Endothelial cell of umbilical vein (primary cell): ENCODE measurements around the gene SLC22A23. TPM values are rescaled to one million over a fixed set of nuclear protein-coding genes. Genes with fewer than 3 reads are reported as not detected.

ENCODE experiments used
- BruUV-seq: library from RNA; stranded (reverse); fragments of 400-500 nt; replicated peaks from 2 replicates; lab custom pipeline; 2021; lab: Mats Ljungman, UMichigan
- CTCF ChIA-PET: fragments of 300-600, 350-600 bp; sonication (Branson Sonifier 250); formaldehyde crosslinking; loops from one replicate; lab custom pipeline; 2021; ENCODE audit warnings: antibody characterized with exemption, inconsistent platforms; lab: Charles Lee
- POLR2A ChIA-PET: fragments of 300-600, 350-600 bp; sonication (Branson Sonifier 250); formaldehyde crosslinking; loops from one replicate; lab custom pipeline; 2021; ENCODE audit warnings: antibody characterized with exemption, inconsistent platforms; lab: Charles Lee
- DNase-seq: peaks from one replicate; pipeline ENCODE4 v3.0.0-alpha.2; 2011; ENCODE audit warnings: low read depth, low spot score
- FAIRE-seq: peaks from 2 replicates; lab custom pipeline; 2011; peaks lifted over from hg19 to GRCh38; lab: Jason Lieb, UNC
- H2AFZ ChIP-seq: 2 replicates; pipeline ENCODE4 v1.6.0; 2012; ENCODE audit warnings: low read depth, low read length, control low read depth, inconsistent platforms
- H3K27ac ChIP-seq: 2 replicates; pipeline ENCODE4 v1.5.1; 2011; ENCODE audit warnings: low read depth, mild to moderate bottlenecking, control low read depth, low read length, moderate library complexity; ENCODE audit not compliant: insufficient read depth
- H3K27me3 ChIP-seq, 2 experiments: 2 replicates each; pipeline versions ENCODE4 v1.6.0 to v1.6.1; 2011; ENCODE audit warnings: low read length in 2 of 2, mixed read lengths in 1 of 2; ENCODE audit not compliant: control insufficient read depth in 2 of 2, insufficient read depth in 2 of 2
- H3K36me3 ChIP-seq, 2 experiments: 2 replicates in 1 of 2; 3 replicates in 1 of 2; pipeline ENCODE4 v1.5.1; 2011; ENCODE audit warnings: low read length in 2 of 2, mild to moderate bottlenecking in 1 of 2, moderate library complexity in 1 of 2; ENCODE audit not compliant: control insufficient read depth in 2 of 2, insufficient read depth in 2 of 2; ENCODE audit errors: extremely low read depth in 1 of 2
- H3K4me1 ChIP-seq: 3 replicates; pipeline ENCODE4 v1.5.1; 2011; ENCODE audit warnings: mild to moderate bottlenecking, low read length; ENCODE audit not compliant: control insufficient read depth, insufficient read depth; ENCODE audit errors: extremely low read depth
- H3K4me2 ChIP-seq: 2 replicates; pipeline ENCODE4 v1.6.1; 2011; ENCODE audit warnings: low read length, control low read depth, mixed read lengths; ENCODE audit not compliant: insufficient read depth
- H3K4me3 ChIP-seq, 3 experiments: fragments of 200-600 bp in 1 of 3; sonication (generic), shearing (Covaris generic) in 1 of 3; replicated peaks in 1 of 3; 2 replicates each; pipeline ENCODE4 v1.5.1; 2011 to 2016; ENCODE audit warnings: control low read depth in 3 of 3, low read length in 3 of 3, mild to moderate bottlenecking in 2 of 3, inconsistent platforms in 1 of 3, low read depth in 1 of 3, moderate library complexity in 1 of 3; ENCODE audit not compliant: insufficient read depth in 1 of 3
- H3K79me2 ChIP-seq: 2 replicates; pipeline ENCODE4 v1.6.0; 2012; ENCODE audit warnings: low read length, inconsistent platforms; ENCODE audit not compliant: control insufficient read depth, insufficient read depth
- H3K9ac ChIP-seq: replicated peaks from 2 replicates; pipeline ENCODE3; 2011; ENCODE audit warnings: low read length, control low read depth; ENCODE audit not compliant: insufficient read depth; ENCODE audit errors: extremely low read depth
- H3K9me1 ChIP-seq: replicated peaks from 3 replicates; pipeline ENCODE4 v1.6.0; 2011; ENCODE audit warnings: mild to moderate bottlenecking, low read length; ENCODE audit not compliant: control insufficient read depth, insufficient read depth; ENCODE audit errors: extremely low read depth
- H3K9me3 ChIP-seq: replicated peaks from 2 replicates; pipeline ENCODE4 v1.5.1; 2012; ENCODE audit warnings: low read length, inconsistent platforms; ENCODE audit not compliant: control insufficient read depth, insufficient read depth
- H4K20me1 ChIP-seq: replicated peaks from 2 replicates; pipeline ENCODE3; 2011; ENCODE audit warnings: mild to moderate bottlenecking, low read length; ENCODE audit not compliant: control insufficient read depth, insufficient read depth; ENCODE audit errors: extremely low read depth
- CTCF ChIP-seq, 2 donors: IDR thresholded peaks; 1 replicate in 1 of 2; 2 replicates in 1 of 2; pipeline ENCODE4 v1.5.1; 2011; ENCODE audit warnings: low read length in 2 of 2, mild to moderate bottlenecking in 2 of 2, moderate library complexity in 2 of 2, control low read depth in 1 of 2, inconsistent platforms in 1 of 2, low read depth in 1 of 2; ENCODE audit not compliant: insufficient read depth in 1 of 2; ENCODE audit errors: extremely low read depth in 1 of 2
- EZH2 ChIP-seq: IDR thresholded peaks from 2 replicates; pipeline ENCODE4 v1.6.1; 2012; ENCODE audit warnings: borderline replicate concordance, low read depth, mild to moderate bottlenecking, moderate library complexity, low read length, inconsistent platforms; ENCODE audit not compliant: severe bottlenecking
- FOS ChIP-seq: IDR thresholded peaks from 2 replicates; pipeline ENCODE4 v1.6.1; 2011; ENCODE audit warnings: mild to moderate bottlenecking, low read length, moderate library complexity, borderline replicate concordance; ENCODE audit not compliant: insufficient read depth
- dilution Hi-C: fragments of 300-500 bp; cut with MboI; formaldehyde crosslinking; loops from one replicate; pipeline ENCODE4 v1.15.0; 2019; ENCODE audit warnings: low sequenced_read_pairs; ENCODE audit not compliant: extremely low pct_ligation_motif_present
- intact Hi-C: fragments of 100-400 bp; cut with micrococcal nuclease; formaldehyde crosslinking; loops from one replicate; pipeline ENCODE4 v1.10.0; 2022
- polyA plus RNA-seq, 4 experiments: library from polyadenylated mRNA; depleted of rRNA in 3 of 4; stranded (reverse) in 3 of 4; unstranded in 1 of 4; fragments of >200 nt; gene quantifications; 2 replicates each; pipeline versions ENCODE4 v1.2.1 to v1.2.3, GENCODE V29; 2011 to 2012; ENCODE audit warnings: missing spikeins in 1 of 4
- total RNA-seq: library from RNA; stranded (reverse); gene quantifications from 2 replicates; pipeline ENCODE4 v1.2.3, GENCODE V29; 2021
- TF ChIP-seq, protein P1 (sequence below): IDR thresholded peaks from 2 replicates; pipeline ENCODE4 v1.6.1; 2011; ENCODE audit not compliant: insufficient read depth, insufficient read length

Gene SLC22A23
- total and polyA plus RNA-seq, 2 donors (not counting 3 experiments of a cell fraction or from before 2014, with no cell fraction given): 4.2 to 14.3 TPM

DNA sequence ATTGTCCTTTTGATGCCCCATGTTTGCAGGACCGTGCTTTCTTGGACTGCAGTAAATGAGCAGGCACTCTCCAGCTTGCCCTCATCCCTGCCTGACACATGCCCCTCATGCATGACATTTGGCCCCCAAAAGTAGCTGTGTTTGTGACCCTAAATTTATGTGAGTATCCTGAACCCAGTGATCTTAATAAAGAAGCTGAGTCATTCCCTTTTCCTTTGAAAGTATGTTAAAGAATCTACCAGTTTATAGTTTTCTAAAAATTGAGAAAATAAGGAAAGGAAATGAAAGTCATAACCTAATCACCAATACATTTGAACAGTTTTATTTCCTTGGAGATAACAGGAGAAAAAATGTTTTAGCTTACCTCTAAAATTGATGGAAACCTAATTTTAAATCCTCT, 3.4 kb upstream of the SLC22A23 start:
- POLR2A ChIA-PET: no interaction called here
- BruUV-seq: no TSS peak

More for the DNA sequence above, 3.4 kb upstream of the SLC22A23 start:
- no peak for TF ChIP-seq EZH2
- TF ChIP-seq, protein P1, sequence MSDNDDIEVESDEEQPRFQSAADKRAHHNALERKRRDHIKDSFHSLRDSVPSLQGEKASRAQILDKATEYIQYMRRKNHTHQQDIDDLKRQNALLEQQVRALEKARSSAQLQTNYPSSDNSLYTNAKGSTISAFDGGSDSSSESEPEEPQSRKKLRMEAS: no peak
- TF ChIP-seq CTCF (IDR thresholded peaks at IDR 0.05; ENCODE audit: extremely low read depth in 1 of 2, insufficient read depth in 1 of 2, low read depth in 1 of 2, low read length in 2 of 2): no peak
- peak; percentile 10 for TF ChIP-seq FOS
- Histone ChIP-seq H3K27ac (no peak overlapping the region), H3K9ac (no peak overlapping the region), H3K4me2 (no peak overlapping the region), H3K9me3 (no peaks in the 10 kb centered on the region), H3K27me3 (peaks cover 0 to 9% of the 10 kb centered on the region in 2 experiments), H3K36me3 (no peaks in the 10 kb centered on the region), H3K9me1 (no peaks in the 10 kb centered on the region), H3K79me2 (no peaks in the 10 kb centered on the region), H3K4me3 (no peak overlapping the region), H3K4me1 (peaks cover 5% of the 10 kb centered on the region), H4K20me1 (no peaks in the 10 kb centered on the region), H2AFZ (no peak overlapping the region)
- FAIRE-seq (no peak), DNase-seq (no peak)
- dilution Hi-C loops (no loop called here), intact Hi-C loops (no loop called here)
- CTCF ChIA-PET: interaction anchor here (0.5 to 2.0 kb wide), 5 partner anchors 12 to 218 kb away, joined by 3 to 5 read pairs (median 4); no protein-coding TSS in a partner anchor
